Omental fat pad (tissue), 4 donors: ENCODE results near the gene SMIM10L1. TPM values are rescaled to one million over a fixed set of nuclear protein-coding genes. Genes with fewer than 3 reads are reported as not detected.

Experiments used
- ATAC-seq: fragments of 150-250 bp; one replicate; pipeline ENCODE4 v1.9.1; 2016; ENCODE audit warnings: mild to moderate bottlenecking, moderate library complexity; ENCODE audit not compliant: low FRiP score
- DNase-seq: peaks from one replicate; pipeline ENCODE4 v3.0.0-alpha.2; 2019; ENCODE audit warnings: low spot score
- CTCF ChIP-seq, 3 donors: fragments of 450-650 bp; IDR thresholded peaks; one replicate each; pipeline ENCODE4 v1.5.1; 2016 to 2017; ENCODE audit warnings: antibody characterized with exemption in 3 of 3, mild to moderate bottlenecking in 3 of 3, moderate library complexity in 2 of 3
- total RNA-seq, 4 donors: library from RNA; depleted of rRNA; stranded (reverse); fragments of >200 nt; gene quantifications; one replicate each; pipeline ENCODE4 v1.1.0, GENCODE V29; 2016

The SMIM10L1 gene
- total RNA-seq, 4 donors from 2014 or later = 5.0 to 9.6 (median 6.6) TPM

GRCh38 chr12:11162502-11162901 is 8.5 kb upstream of the SMIM10L1 start:
- no peak for ATAC-seq
- TF ChIP-seq CTCF (IDR thresholded peaks at IDR 0.05) = no peak
- no peak for DNase-seq

- TF ChIP-seq CTCF (IDR thresholded peaks at IDR 0.05) = no peak
- DNase-seq (no peak), ATAC-seq (no peak)
Measured at GRCh38 chr12:11164384-11164783, 6.6 kb upstream of the SMIM10L1 start.

- ATAC-seq (no peak), DNase-seq (no peak)
Measured at GRCh38 chr12:11166300-11166699, 4.7 kb upstream of the SMIM10L1 start.

GRCh38 chr12:11170810-11171144 is 217 bp upstream of the SMIM10L1 start:
- TF ChIP-seq CTCF (IDR thresholded peaks at IDR 0.05) = no peak
- DNase-seq = no peak
- ATAC-seq = no peak

More at GRCh38 chr12:11166300-11166699, 4.7 kb upstream of the SMIM10L1 start:
- no peak for TF ChIP-seq CTCF (IDR thresholded peaks at IDR 0.05)

- DNase-seq = no peak
- TF ChIP-seq CTCF (IDR thresholded peaks at IDR 0.05) = no peak
- no peak for ATAC-seq
Measured at GRCh38 chr12:11171969-11172675, 1.1 kb downstream of the SMIM10L1 start.

GRCh38 chr12:11174022-11174421 is 3.0 kb downstream of the SMIM10L1 start:
- TF ChIP-seq CTCF (IDR thresholded peaks at IDR 0.05) = no peak
- DNase-seq = no peak
- no peak for ATAC-seq

GRCh38 chr12:11178250-11178649 is 7.3 kb downstream of the SMIM10L1 start:
- ATAC-seq = no peak
- TF ChIP-seq CTCF (IDR thresholded peaks at IDR 0.05) = no peak
- DNase-seq = no peak
